Measurements from ENCODE around the gene AGBL4.

AGBL4 gene

DNA sequence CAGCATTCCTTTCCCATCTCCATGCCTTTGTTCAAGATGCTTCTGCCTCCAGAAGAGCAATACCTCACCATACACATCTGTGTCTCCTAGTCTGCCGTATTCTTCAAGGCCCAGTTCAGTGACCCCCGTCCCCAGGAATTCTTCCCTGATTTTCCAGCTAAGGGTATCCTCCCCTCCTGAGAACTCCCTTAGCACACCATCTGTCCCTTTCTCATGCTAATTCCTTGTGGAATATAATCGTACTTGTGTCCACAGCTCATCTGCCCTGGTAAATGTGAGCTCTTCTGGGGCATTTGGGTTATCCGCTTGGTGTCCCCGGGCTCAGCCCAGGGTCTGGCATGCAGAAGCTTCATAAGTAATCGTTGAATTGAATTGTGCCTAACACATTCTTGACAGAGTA, 1288.0 kb downstream of the AGBL4 start:
- Histone ChIP-seq H3K9ac (ENCODE audit: low read length) (no peak overlapping the region), H3K27ac (ENCODE audit: low read depth, low read length) (no peak overlapping the region), H3K36me3 (ENCODE audit: insufficient read depth, low read length) (peaks cover 50% of the 10 kb centered on the region), H3K4me1 (ENCODE audit: insufficient read depth, low read length) (no peaks in the 10 kb centered on the region), H3K27me3 (ENCODE audit: control insufficient read depth in 1 of 2, insufficient read depth in 2 of 2, low read length in 2 of 2) (no peaks in the 10 kb centered on the region), H3K9me3 (ENCODE audit: low read length) (no peaks in the 10 kb centered on the region), H3K4me3 (ENCODE audit: low read depth in 1 of 2, low read length in 2 of 2) (no peak overlapping the region)

DNA sequence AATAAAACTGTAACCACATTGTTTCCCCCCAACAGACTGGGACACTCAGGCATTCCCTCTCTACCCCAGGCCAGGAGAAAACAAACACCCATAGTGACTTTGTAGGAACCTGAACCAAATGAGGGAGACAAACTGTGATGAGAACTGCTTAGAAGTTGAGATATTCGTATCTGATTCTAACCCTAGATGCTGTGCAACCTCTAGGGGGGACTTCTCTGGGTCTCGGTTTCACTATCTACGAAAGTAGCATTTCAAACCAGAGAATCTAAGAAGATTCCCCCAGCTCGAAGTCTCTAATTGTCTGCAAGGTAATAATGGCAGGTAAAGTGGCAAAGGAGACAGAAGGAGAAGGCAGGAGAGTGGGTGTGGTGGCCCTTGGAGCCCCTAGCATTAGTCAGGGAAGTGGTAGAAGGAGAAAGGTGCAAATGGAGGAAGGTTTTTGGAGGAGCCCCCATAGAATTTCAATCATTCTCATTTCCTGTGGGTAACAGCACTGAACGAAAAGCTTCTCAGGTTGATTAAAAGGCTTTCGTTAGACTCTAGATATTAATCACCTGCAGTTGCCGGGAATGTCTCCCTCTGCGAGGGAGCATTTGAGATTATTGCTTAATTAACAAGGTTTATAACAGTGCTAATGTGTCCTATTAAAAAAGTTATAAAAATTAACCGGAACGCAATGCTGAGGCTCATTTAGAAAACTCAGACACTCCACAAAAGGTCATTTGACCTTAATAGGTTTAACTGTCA, 1293.4 kb downstream of the AGBL4 start:
- Histone ChIP-seq H3K36me3 (ENCODE audit: insufficient read depth, low read length) (peaks cover 47% of the 10 kb centered on the region), H3K27ac (ENCODE audit: low read depth, low read length) (no peak overlapping the region), H3K9ac (ENCODE audit: low read length) (no peak overlapping the region), H3K9me3 (ENCODE audit: low read length) (no peaks in the 10 kb centered on the region), H3K27me3 (ENCODE audit: control insufficient read depth in 1 of 2, insufficient read depth in 2 of 2, low read length in 2 of 2) (no peaks in the 10 kb centered on the region), H3K4me1 (ENCODE audit: insufficient read depth, low read length) (peaks cover 6% of the 10 kb centered on the region), H3K4me3 (ENCODE audit: low read depth in 1 of 2, low read length in 2 of 2) (no peak overlapping the region)

DNA sequence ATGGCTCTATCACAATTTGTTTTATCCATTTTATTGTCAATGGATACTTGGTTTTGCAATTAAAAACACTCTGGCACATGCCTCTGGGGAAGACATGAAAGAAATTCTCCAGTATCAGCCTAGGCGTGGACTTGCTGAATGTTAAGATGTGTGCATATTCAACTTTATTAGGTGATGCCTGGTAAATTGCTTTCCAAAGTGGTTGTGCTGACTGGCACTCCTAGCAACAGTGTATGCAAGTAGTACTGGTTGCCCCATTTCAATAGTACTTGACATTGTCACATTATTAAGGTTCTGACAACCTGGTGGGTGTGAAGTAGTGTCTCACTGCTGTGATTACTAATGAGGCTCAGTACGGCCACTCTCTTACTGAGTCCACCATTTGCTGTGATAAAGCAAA, 1295.2 kb downstream of the AGBL4 start:
- no peak overlapping the region for H3K9ac ChIP-seq (ENCODE audit: low read length)
- no peak overlapping the region for H3K4me3 ChIP-seq (ENCODE audit: low read depth in 1 of 2, low read length in 2 of 2)
- H3K36me3 ChIP-seq (ENCODE audit: insufficient read depth, low read length): peaks cover 31% of the 10 kb centered on the region

DNA sequence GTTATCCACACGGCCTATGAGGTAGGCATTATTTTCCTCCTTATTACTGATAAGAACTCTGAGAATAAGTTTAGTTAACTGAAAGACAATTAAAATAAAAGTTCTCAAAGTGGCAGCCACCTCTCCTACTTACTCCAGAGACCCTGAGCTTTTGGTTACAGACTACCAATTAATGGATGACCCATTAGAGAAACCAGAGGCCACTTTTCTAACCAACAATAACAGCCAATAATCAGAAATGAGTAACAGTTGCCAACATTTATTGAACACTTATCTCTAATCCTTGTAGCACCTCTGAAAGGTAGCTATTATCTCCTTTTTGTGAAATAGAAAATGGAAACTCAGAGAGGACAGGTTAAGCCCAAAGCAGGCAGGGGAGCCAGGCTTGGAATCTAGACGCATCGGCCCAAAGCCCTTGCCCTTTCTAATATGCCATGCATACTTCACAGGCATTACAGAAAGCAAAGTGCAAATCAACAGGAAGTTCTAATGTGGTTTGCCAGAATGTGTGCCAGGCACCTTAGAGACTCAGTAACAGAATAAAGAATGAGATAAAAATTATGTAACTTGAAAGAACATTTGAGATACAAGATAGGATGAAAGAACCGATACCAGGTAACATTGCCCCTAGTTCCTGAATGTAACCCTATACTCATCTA, 1297.1 kb downstream of the AGBL4 start:
- H3K4me3 ChIP-seq (ENCODE audit: low read depth in 1 of 2, low read length in 2 of 2): no peak overlapping the region
- H3K4me1 ChIP-seq (ENCODE audit: insufficient read depth, low read length): peaks cover 6% of the 10 kb centered on the region
- H3K36me3 ChIP-seq (ENCODE audit: insufficient read depth, low read length): peaks cover 15% of the 10 kb centered on the region
- no peaks in the 10 kb centered on the region for H3K9me3 ChIP-seq (ENCODE audit: low read length)
- H3K9ac ChIP-seq (ENCODE audit: low read length): no peak overlapping the region
- H3K27me3 ChIP-seq (ENCODE audit: control insufficient read depth in 1 of 2, insufficient read depth in 2 of 2, low read length in 2 of 2): no peaks in the 10 kb centered on the region
- no peak overlapping the region for H3K27ac ChIP-seq (ENCODE audit: low read depth, low read length)

More for the DNA sequence above, 1295.2 kb downstream of the AGBL4 start:
- Histone ChIP-seq H3K4me1 (ENCODE audit: insufficient read depth, low read length) (peaks cover 6% of the 10 kb centered on the region), H3K9me3 (ENCODE audit: low read length) (no peaks in the 10 kb centered on the region), H3K27me3 (ENCODE audit: control insufficient read depth in 1 of 2, insufficient read depth in 2 of 2, low read length in 2 of 2) (no peaks in the 10 kb centered on the region), H3K27ac (ENCODE audit: low read depth, low read length) (no peak overlapping the region)

DNA sequence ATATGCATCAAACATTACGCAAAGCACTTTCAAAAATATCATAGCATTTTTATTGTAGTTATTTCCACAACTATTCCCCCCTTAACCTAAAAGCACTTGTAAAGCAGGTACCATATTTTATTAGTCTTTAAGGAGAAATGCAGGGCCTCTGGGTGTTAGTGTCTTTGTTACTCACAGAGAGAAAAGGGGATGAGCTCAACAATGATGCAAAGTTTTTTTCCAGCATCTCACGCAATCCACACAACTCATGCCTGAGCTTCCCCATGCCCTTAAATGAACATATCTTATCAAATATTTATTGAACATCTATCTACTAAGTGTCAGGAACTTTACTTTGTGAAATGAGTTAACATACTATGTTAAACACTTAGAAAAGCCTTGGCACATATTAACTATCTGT, 1297.6 kb downstream of the AGBL4 start:
- Histone ChIP-seq H3K9me3 (ENCODE audit: low read length) (no peaks in the 10 kb centered on the region), H3K9ac (ENCODE audit: low read length) (no peak overlapping the region), H3K36me3 (ENCODE audit: insufficient read depth, low read length) (peaks cover 10% of the 10 kb centered on the region), H3K27me3 (ENCODE audit: control insufficient read depth in 1 of 2, insufficient read depth in 2 of 2, low read length in 2 of 2) (no peaks in the 10 kb centered on the region), H3K4me1 (ENCODE audit: insufficient read depth, low read length) (peaks cover 6% of the 10 kb centered on the region), H3K27ac (ENCODE audit: low read depth, low read length) (no peak overlapping the region), H3K4me3 (ENCODE audit: low read depth in 1 of 2, low read length in 2 of 2) (no peak overlapping the region)

DNA sequence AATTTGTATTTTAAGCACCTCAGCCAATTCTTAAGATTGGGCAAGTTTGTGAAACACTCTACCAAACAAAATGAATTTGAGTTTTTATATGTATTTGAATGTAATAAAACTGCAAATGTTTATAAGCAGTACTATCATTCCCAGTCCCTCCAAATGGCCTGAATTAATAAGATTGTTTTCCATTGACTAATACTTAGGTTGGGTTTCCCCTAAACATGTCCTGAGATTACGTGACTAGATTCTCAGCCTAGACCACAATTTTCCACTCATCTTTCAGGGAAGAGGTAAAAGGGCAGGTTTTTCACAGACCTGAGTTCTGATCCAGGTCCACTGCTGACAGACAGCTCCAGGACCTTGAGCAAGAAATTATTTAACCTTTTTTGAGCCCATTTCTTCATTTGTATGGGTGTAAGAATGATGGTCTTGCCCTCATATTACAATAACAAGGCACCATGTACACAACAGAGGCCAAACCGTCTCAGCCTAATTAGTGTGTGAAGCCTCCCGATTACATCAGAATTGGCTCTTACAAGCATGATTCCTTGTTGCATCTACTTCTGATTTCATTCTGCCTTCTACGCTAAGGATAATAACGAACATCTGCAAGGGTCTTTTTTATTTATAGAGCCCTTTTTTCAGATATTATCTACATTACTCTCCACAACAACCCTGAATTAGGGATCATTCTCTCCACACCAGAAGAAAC, 1298.3 kb downstream of the AGBL4 start:
- Histone ChIP-seq H3K4me1 (ENCODE audit: insufficient read depth, low read length) (peaks cover 6% of the 10 kb centered on the region), H3K36me3 (ENCODE audit: insufficient read depth, low read length) (peaks cover 8% of the 10 kb centered on the region), H3K9ac (ENCODE audit: low read length) (no peak overlapping the region), H3K9me3 (ENCODE audit: low read length) (no peaks in the 10 kb centered on the region), H3K27me3 (ENCODE audit: control insufficient read depth in 1 of 2, insufficient read depth in 2 of 2, low read length in 2 of 2) (no peaks in the 10 kb centered on the region), H3K27ac (ENCODE audit: low read depth, low read length) (no peak overlapping the region), H3K4me3 (ENCODE audit: low read depth in 1 of 2, low read length in 2 of 2) (no peak overlapping the region)

DNA sequence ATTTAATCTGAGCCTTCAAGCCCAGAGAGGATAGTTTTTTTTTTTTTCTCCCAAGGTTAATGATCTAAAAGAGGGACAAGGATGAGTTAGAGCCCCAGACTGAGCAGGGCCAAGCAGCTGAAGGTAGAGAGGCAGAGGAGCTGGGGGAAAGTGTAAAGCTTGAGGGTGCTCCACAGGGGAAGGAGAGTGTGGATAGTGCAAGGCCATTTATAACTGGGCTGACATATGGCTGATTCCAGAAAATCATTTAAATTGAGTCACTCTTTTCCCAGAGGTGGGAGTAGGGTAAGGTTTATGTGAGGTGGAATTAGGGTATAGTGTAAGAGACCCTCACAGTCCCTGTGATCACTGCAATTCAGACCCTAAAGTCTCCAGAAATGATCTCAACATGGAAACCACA, 1302.8 kb downstream of the AGBL4 start:
- H3K9me3 ChIP-seq (ENCODE audit: low read length): no peaks in the 10 kb centered on the region
- H3K4me1 ChIP-seq (ENCODE audit: insufficient read depth, low read length): no peaks in the 10 kb centered on the region
- no peaks in the 10 kb centered on the region for H3K27me3 ChIP-seq (ENCODE audit: control insufficient read depth in 1 of 2, insufficient read depth in 2 of 2, low read length in 2 of 2)
- no peak overlapping the region for H3K27ac ChIP-seq (ENCODE audit: low read depth, low read length)
- H3K36me3 ChIP-seq (ENCODE audit: insufficient read depth, low read length): no peaks in the 10 kb centered on the region
- no peak overlapping the region for H3K9ac ChIP-seq (ENCODE audit: low read length)
- no peak overlapping the region for H3K4me3 ChIP-seq (ENCODE audit: low read depth in 1 of 2, low read length in 2 of 2)

DNA sequence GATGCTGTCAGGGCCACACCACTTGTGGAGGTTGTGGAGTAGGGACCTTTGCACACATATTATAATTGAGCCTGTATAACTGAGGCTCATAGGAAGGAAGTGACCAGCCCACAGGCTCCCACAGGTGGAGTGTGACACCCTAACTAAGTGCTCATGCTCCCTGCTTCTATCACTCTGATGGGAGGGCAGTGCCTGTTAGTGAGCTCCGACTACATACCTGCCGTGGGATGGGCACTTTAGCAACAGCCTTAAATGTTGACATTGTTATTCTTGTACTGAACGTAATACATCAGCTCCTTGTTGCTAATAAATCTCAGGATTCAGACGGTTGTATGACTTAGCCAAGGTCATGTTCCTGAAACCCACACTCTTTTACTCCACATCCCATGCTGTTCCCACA, 1305.0 kb downstream of the AGBL4 start:
- H3K27me3 ChIP-seq (ENCODE audit: control insufficient read depth in 1 of 2, insufficient read depth in 2 of 2, low read length in 2 of 2): no peaks in the 10 kb centered on the region
- no peak overlapping the region for H3K27ac ChIP-seq (ENCODE audit: low read depth, low read length)
- no peaks in the 10 kb centered on the region for H3K4me1 ChIP-seq (ENCODE audit: insufficient read depth, low read length)
- no peaks in the 10 kb centered on the region for H3K9me3 ChIP-seq (ENCODE audit: low read length)
- H3K4me3 ChIP-seq (ENCODE audit: low read depth in 1 of 2, low read length in 2 of 2): no peak overlapping the region
- no peak overlapping the region for H3K9ac ChIP-seq (ENCODE audit: low read length)
- H3K36me3 ChIP-seq (ENCODE audit: insufficient read depth, low read length): no peaks in the 10 kb centered on the region

DNA sequence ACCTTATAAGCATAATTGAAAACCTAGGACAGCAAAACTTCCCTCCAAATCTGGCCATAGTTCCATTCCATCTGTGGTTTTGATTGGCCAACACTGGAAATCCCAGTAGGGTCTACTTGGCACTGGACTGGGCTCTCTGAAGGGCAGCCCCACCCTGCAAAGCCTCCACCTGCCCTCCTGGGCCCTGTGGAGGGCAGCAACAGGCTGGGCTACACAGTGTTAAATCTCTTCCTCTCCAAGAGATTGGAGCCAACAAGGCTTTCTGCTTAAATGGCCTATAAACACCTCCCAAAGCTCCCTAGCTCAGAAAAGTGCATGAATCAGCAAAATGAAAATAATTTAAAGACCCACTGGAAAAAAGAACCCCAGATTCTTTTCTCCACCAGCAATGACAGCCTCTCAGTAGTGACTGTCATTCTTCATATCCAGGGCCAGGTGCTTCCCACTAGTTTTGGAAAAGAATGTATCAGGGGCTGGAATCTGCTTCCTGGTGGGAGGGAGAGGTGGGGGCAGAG, 1305.6 kb downstream of the AGBL4 start:
- H3K9me3 ChIP-seq (ENCODE audit: low read length): no peaks in the 10 kb centered on the region
- H3K36me3 ChIP-seq (ENCODE audit: insufficient read depth, low read length): no peaks in the 10 kb centered on the region
- no peaks in the 10 kb centered on the region for H3K27me3 ChIP-seq (ENCODE audit: control insufficient read depth in 1 of 2, insufficient read depth in 2 of 2, low read length in 2 of 2)
- H3K4me1 ChIP-seq (ENCODE audit: insufficient read depth, low read length): no peaks in the 10 kb centered on the region
- H3K9ac ChIP-seq (ENCODE audit: low read length): no peak overlapping the region
- H3K27ac ChIP-seq (ENCODE audit: low read depth, low read length): no peak overlapping the region
- no peak overlapping the region for H3K4me3 ChIP-seq (ENCODE audit: low read depth in 1 of 2, low read length in 2 of 2)

DNA sequence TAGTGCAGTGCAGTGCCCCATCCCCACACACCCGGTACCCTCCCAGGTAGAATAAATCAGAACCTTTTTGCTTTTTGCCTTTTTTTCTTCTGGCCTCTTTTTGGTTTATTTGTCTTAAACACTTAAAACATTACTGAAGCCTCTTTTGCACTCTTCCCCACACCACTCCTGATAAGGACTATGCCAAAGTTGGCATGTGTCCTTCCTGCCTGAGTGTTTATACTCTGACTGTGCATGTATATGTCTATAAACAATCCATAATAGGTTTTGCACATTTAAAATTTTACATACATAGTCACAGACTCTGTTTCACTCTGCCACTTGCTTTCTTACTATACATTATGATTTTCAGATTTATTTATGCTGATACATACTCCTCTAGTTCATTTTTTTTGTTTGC, 1306.7 kb downstream of the AGBL4 start:
- Histone ChIP-seq H3K4me1 (ENCODE audit: insufficient read depth, low read length) (no peaks in the 10 kb centered on the region), H3K9me3 (ENCODE audit: low read length) (no peaks in the 10 kb centered on the region), H3K4me3 (ENCODE audit: low read depth in 1 of 2, low read length in 2 of 2) (no peak overlapping the region), H3K27me3 (ENCODE audit: control insufficient read depth in 1 of 2, insufficient read depth in 2 of 2, low read length in 2 of 2) (no peaks in the 10 kb centered on the region), H3K27ac (ENCODE audit: low read depth, low read length) (no peak overlapping the region), H3K36me3 (ENCODE audit: insufficient read depth, low read length) (no peaks in the 10 kb centered on the region), H3K9ac (ENCODE audit: low read length) (no peak overlapping the region)

DNA sequence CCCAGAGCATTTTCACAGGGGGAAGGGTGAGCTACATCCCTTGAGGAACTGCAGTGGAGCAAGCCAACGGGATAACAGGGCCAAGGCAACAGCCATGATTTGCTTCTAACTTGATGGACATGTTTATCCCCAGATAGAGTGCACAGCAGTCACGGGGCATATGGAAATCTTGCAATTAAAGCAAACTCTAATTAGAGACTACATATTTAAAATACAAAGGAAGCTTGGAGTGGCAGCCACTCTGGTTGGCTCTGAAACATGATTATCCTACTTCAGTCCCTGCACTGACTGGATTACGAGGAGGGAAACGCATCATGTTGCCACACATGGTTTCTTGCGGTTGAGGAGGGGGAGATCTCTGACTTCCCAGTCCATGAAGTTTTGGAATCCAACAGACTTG, 1307.8 kb downstream of the AGBL4 start:
- Histone ChIP-seq H3K9ac (ENCODE audit: low read length) (no peak overlapping the region), H3K27ac (ENCODE audit: low read depth, low read length) (no peak overlapping the region), H3K27me3 (ENCODE audit: control insufficient read depth in 1 of 2, insufficient read depth in 2 of 2, low read length in 2 of 2) (no peaks in the 10 kb centered on the region), H3K4me3 (ENCODE audit: low read depth in 1 of 2, low read length in 2 of 2) (no peak overlapping the region), H3K9me3 (ENCODE audit: low read length) (no peaks in the 10 kb centered on the region), H3K4me1 (ENCODE audit: insufficient read depth, low read length) (no peaks in the 10 kb centered on the region), H3K36me3 (ENCODE audit: insufficient read depth, low read length) (no peaks in the 10 kb centered on the region)
